Lower lobe of right lung (tissue), 2 donors: ENCODE results near the gene UBAP1L. TPM values are rescaled to one million over a fixed set of nuclear protein-coding genes. Genes with fewer than 3 reads are reported as not detected.

Experiments
- ATAC-seq, 2 donors: fragments of 200-7000 bp; cut with Tn5 transposase; one replicate each; pipeline ENCODE4 v1.9.1; 2020 to 2022; ENCODE audit warnings: mild to moderate bottlenecking in 2 of 2, moderate library complexity in 2 of 2
- DNase-seq: peaks from one replicate; pipeline ENCODE4 v3.0.0-alpha.2; 2020
- H3K27ac ChIP-seq: fragments of 200-600 bp; one replicate; pipeline ENCODE4 v1.8.0; 2022
- H3K27me3 ChIP-seq: fragments of 200-600 bp; one replicate; pipeline ENCODE4 v1.8.0; 2022; ENCODE audit warnings: low read depth
- H3K36me3 ChIP-seq: fragments of 200-600 bp; one replicate; pipeline ENCODE4 v1.8.0; 2022; ENCODE audit warnings: mild to moderate bottlenecking
- H3K4me1 ChIP-seq: fragments of 200-600 bp; one replicate; pipeline ENCODE4 v1.8.0; 2022
- H3K4me3 ChIP-seq: fragments of 200-600 bp; one replicate; pipeline ENCODE4 v1.8.0; 2022; ENCODE audit warnings: mild to moderate bottlenecking
- H3K9me3 ChIP-seq: fragments of 200-600 bp; one replicate; pipeline ENCODE4 v1.8.0; 2022
- CTCF ChIP-seq: fragments of 200-600 bp; IDR thresholded peaks from one replicate; pipeline ENCODE4 v1.8.0; 2022; ENCODE audit warnings: antibody characterized with exemption, mild to moderate bottlenecking
- intact Hi-C: fragments of 100-400 bp; cut with DNase I; formaldehyde crosslinking; loops from one replicate; pipeline ENCODE4 v1.11.0; 2022
- total RNA-seq: library from RNA; stranded (reverse); fragmentation: NEBNext Ultra II Directional; extraction: Animal tissue kit (Norgen Biotek cat#: 25700); gene quantifications from one replicate; pipeline ENCODE4 v1.2.1, GENCODE V29; 2021
- donor health status: DM: no; HTN: yes; CAD: no; lungs with severe emphysema.

Gene UBAP1L
- total RNA-seq, 1 donor from 2014 or later = 4.1 TPM

GRCh38 chr15:65062726-65063125 is 52.3 kb downstream of the UBAP1L start:
- no peak overlapping the region for H3K27ac ChIP-seq
- no peak for TF ChIP-seq CTCF
- H3K9me3 ChIP-seq = no peaks in the 10 kb centered on the region
- peaks cover 10% of the 10 kb centered on the region for H3K36me3 ChIP-seq
- H3K4me1 ChIP-seq = peaks cover 14% of the 10 kb centered on the region
- no peak for DNase-seq
- intact Hi-C loops = no loop called here
- no peak overlapping the region for H3K4me3 ChIP-seq
- no peak for ATAC-seq
- H3K27me3 ChIP-seq = peaks cover 17% of the 10 kb centered on the region

- H3K36me3 ChIP-seq = peaks cover 10% of the 10 kb centered on the region
- H3K27me3 ChIP-seq = peaks cover 11% of the 10 kb centered on the region
- intact Hi-C loops = no loop called here
- ATAC-seq = no peak
- no peaks in the 10 kb centered on the region for H3K9me3 ChIP-seq
- H3K4me1 ChIP-seq = peaks cover 14% of the 10 kb centered on the region
- no peak for DNase-seq
- no peak for TF ChIP-seq CTCF
- peak overlapping the region; percentile 7 for H3K4me3 ChIP-seq
- no peak overlapping the region for H3K27ac ChIP-seq
Observed at GRCh38 chr15:65062061-65062460, 52.9 kb downstream of the UBAP1L start.

GRCh38 chr15:65060641-65061397 is 54.2 kb downstream of the UBAP1L start:
- H3K36me3 ChIP-seq = peaks cover 10% of the 10 kb centered on the region
- ATAC-seq = no peak
- H3K4me1 ChIP-seq = peaks cover 19% of the 10 kb centered on the region
- peak overlapping the region; percentile 43 for H3K27ac ChIP-seq
- no peaks in the 10 kb centered on the region for H3K27me3 ChIP-seq
- no peak for DNase-seq
- no peak overlapping the region for H3K4me3 ChIP-seq
- intact Hi-C loops = no loop called here
- no peaks in the 10 kb centered on the region for H3K9me3 ChIP-seq
- TF ChIP-seq CTCF = no peak

- Histone ChIP-seq H3K27ac (no peak overlapping the region), H3K27me3 (no peaks in the 10 kb centered on the region), H3K9me3 (no peaks in the 10 kb centered on the region), H3K4me1 (peaks cover 26% of the 10 kb centered on the region), H3K4me3 (no peak overlapping the region), H3K36me3 (peaks cover 11% of the 10 kb centered on the region)
- ATAC-seq = no peak
- DNase-seq = no peak
- intact Hi-C loops = no loop called here
- no peak for TF ChIP-seq CTCF
Observed at GRCh38 chr15:65059931-65060596, 54.9 kb downstream of the UBAP1L start.

- peak overlapping the region; percentile 20 for H3K27ac ChIP-seq
- no peaks in the 10 kb centered on the region for H3K27me3 ChIP-seq
- TF ChIP-seq CTCF = no peak
- DNase-seq (no peak), ATAC-seq (no peak)
- no peak overlapping the region for H3K4me3 ChIP-seq
- peaks cover 18% of the 10 kb centered on the region for H3K36me3 ChIP-seq
- no peaks in the 10 kb centered on the region for H3K9me3 ChIP-seq
- H3K4me1 ChIP-seq = peaks cover 33% of the 10 kb centered on the region
- intact Hi-C loops = no loop called here
Observed at GRCh38 chr15:65059369-65059750, 55.6 kb downstream of the UBAP1L start.
